GM23338 (cell line): ENCODE results near the gene DLG4. TPM values are rescaled to one million over a fixed set of nuclear protein-coding genes. Genes with fewer than 3 reads are reported as not detected.
A peak's percentile ranks its signal among the peaks of the same experiment; 100 is the strongest.

Source experiments
- ATAC-seq: fragments of 200-7000 bp; cut with Tn5 transposase; 3 replicates; pipeline ENCODE4 v1.9.1; 2020
- DNase-seq: peaks from one replicate; pipeline ENCODE4 v3.0.0-alpha.2; 2015; ENCODE audit warnings: low spot score
- H2AFZ ChIP-seq: fragments of 200-600 bp; sonication (generic); 2 replicates; pipeline ENCODE4 v1.8.0; 2016; ENCODE audit warnings: antibody characterized with exemption, mild to moderate bottlenecking, moderate library complexity
- H3F3A ChIP-seq: fragments of 200-600 bp; sonication (generic); replicated peaks from 2 replicates; pipeline ENCODE4 v1.8.0; 2017; ENCODE audit warnings: antibody characterized with exemption, mixed run types, low read depth
- H3K27ac ChIP-seq: fragments of 200-600 bp; sonication (generic); 2 replicates; pipeline ENCODE4 v1.6.1; 2016; ENCODE audit warnings: low read depth
- H3K27me3 ChIP-seq: fragments of 200-600 bp; sonication (generic); 2 replicates; pipeline ENCODE4 v1.8.0; 2016; ENCODE audit warnings: mild to moderate bottlenecking, mixed run types, moderate library complexity; ENCODE audit not compliant: insufficient read depth
- H3K36me3 ChIP-seq: fragments of 200-600 bp; sonication (generic); 2 replicates; pipeline ENCODE4 v1.8.0; 2016; ENCODE audit warnings: mild to moderate bottlenecking; ENCODE audit not compliant: insufficient read depth
- H3K4me1 ChIP-seq: fragments of 200-600 bp; sonication (generic); 2 replicates; pipeline ENCODE4 v1.8.0; 2016; ENCODE audit warnings: mild to moderate bottlenecking, moderate library complexity; ENCODE audit not compliant: insufficient read depth
- H3K4me2 ChIP-seq: fragments of 200-600 bp; sonication (generic); 2 replicates; pipeline ENCODE4 v1.7.1; 2017; ENCODE audit warnings: mixed run types
- H3K4me3 ChIP-seq: fragments of 200-600 bp; sonication (generic); 2 replicates; pipeline ENCODE4 v1.6.1; 2016; ENCODE audit warnings: mixed run types
- H3K79me2 ChIP-seq: fragments of 200-600 bp; sonication (generic); replicated peaks from 2 replicates; pipeline ENCODE4 v1.8.0; 2017; ENCODE audit warnings: mild to moderate bottlenecking; ENCODE audit not compliant: insufficient read depth
- H3K9me2 ChIP-seq: fragments of 200-600 bp; sonication (generic); 2 replicates; pipeline ENCODE4 v1.8.0; 2017; ENCODE audit not compliant: insufficient read depth
- H4K20me1 ChIP-seq: fragments of 200-600 bp; sonication (generic); replicated peaks from 2 replicates; pipeline ENCODE4 v1.8.0; 2017; ENCODE audit warnings: mild to moderate bottlenecking; ENCODE audit not compliant: insufficient read depth
- H3K27ac Mint-ChIP-seq: 2 replicates; pipeline ENCODE4 v1.8.0; 2020; ENCODE audit warnings: inconsistent platforms, mild to moderate bottlenecking, moderate library complexity, mixed read lengths
- H3K27me3 Mint-ChIP-seq: 3 replicates; pipeline ENCODE4 v1.8.0; 2022; ENCODE audit warnings: low read depth, mild to moderate bottlenecking, moderate library complexity, mixed read lengths, inconsistent platforms; ENCODE audit not compliant: insufficient read depth, poor library complexity
- H3K36me3 Mint-ChIP-seq: 3 replicates; pipeline ENCODE4 v1.8.0; 2021; ENCODE audit warnings: low read depth, mild to moderate bottlenecking, inconsistent platforms, moderate library complexity, mixed read lengths
- H3K4me1 Mint-ChIP-seq: 3 replicates; pipeline ENCODE4 v1.8.0; 2020; ENCODE audit warnings: mild to moderate bottlenecking, inconsistent platforms, mixed read lengths
- H3K4me3 Mint-ChIP-seq: 3 replicates; pipeline ENCODE4 v1.8.0; 2021; ENCODE audit warnings: moderate library complexity, mild to moderate bottlenecking, inconsistent platforms, mixed read lengths
- H3K9me3 Mint-ChIP-seq: 3 replicates; pipeline ENCODE4 v1.8.0; 2020; ENCODE audit warnings: moderate library complexity, mild to moderate bottlenecking, inconsistent platforms, mixed read lengths
- CREB1 ChIP-seq: fragments of 250-450 bp; sonication (Bioruptor Pico); IDR thresholded peaks from 2 replicates; pipeline ENCODE4 v1.5.0; 2020; ENCODE audit warnings: low read depth, mild to moderate bottlenecking, moderate library complexity
- CTCF ChIP-seq, 2 experiments: fragments of 200-600 bp in 1 of 2; sonication (generic) in 1 of 2; conservative IDR thresholded peaks; 2 replicates each; pipeline versions ENCODE4 v1.5.1 to v1.6.1; 2016 to 2017; ENCODE audit warnings: antibody characterized with exemption in 2 of 2, low read depth in 2 of 2, mild to moderate bottlenecking in 2 of 2, moderate library complexity in 1 of 2
- ETS1 ChIP-seq: IDR thresholded peaks from 2 replicates; pipeline ENCODE4 v1.6.1; 2016; ENCODE audit warnings: antibody characterized with exemption
- EZH2 ChIP-seq: fragments of 200-600 bp; sonication (generic); IDR thresholded peaks from one replicate; pipeline ENCODE4 v1.8.0; 2017; ENCODE audit warnings: antibody characterized with exemption, mild to moderate bottlenecking, low read depth; ENCODE audit not compliant: unreplicated experiment
- EZH2phosphoT487 ChIP-seq: fragments of 200-600 bp; sonication (generic); IDR thresholded peaks from one replicate; pipeline ENCODE4 v1.8.1; 2018; ENCODE audit warnings: antibody characterized with exemption; ENCODE audit not compliant: unreplicated experiment
- STAT1 ChIP-seq: IDR thresholded peaks from one replicate; pipeline ENCODE4 v1.6.1; 2016; ENCODE audit warnings: antibody characterized with exemption; ENCODE audit not compliant: unreplicated experiment
- ZNF331 ChIP-seq: fragments of 250-450 bp; sonication (Bioruptor Pico); IDR thresholded peaks from 2 replicates; pipeline ENCODE4 v1.5.0; 2020; ENCODE audit warnings: low read depth, mild to moderate bottlenecking, moderate library complexity
- ZNF462 ChIP-seq: fragments of 250-450 bp; sonication (Bioruptor Pico); IDR thresholded peaks from 2 replicates; pipeline ENCODE4 v1.5.0; 2020; ENCODE audit warnings: mild to moderate bottlenecking, moderate library complexity
- polyA plus RNA-seq: library from polyadenylated mRNA; unstranded; fragments of >200 nt; fragmentation: Nextera tagmentation; extraction: Ambion mirVana; gene quantifications from 2 replicates; pipeline ENCODE4 v1.2.1, GENCODE V29; 2016
- total RNA-seq: library from RNA; depleted of rRNA; stranded (reverse); fragments of >200 nt; shearing (Covaris generic); gene quantifications from 2 replicates; pipeline ENCODE4 v1.2.3, GENCODE V29; 2014

DLG4 gene
- total and polyA plus RNA-seq, 2 experiments from 2014 or later: 11.1 to 31.0 TPM

- TF ChIP-seq ZNF462 (CRISPR knock-in tag) (no peak), EZH2phosphoT487 (no peak), EZH2 (no peak), ETS1 (no peak)
These were observed 29.2 kb downstream of the DLG4 start (continued) for GRCh38 chr17:7190276-7190917.

GRCh38 chr17:7186241-7186640 lies 33.4 kb downstream of the DLG4 start:
- Histone ChIP-seq H3K79me2 (no peaks in the 10 kb centered on the region), H3K36me3 (no peaks in the 10 kb centered on the region), H4K20me1 (peaks cover 6% of the 10 kb centered on the region), H3K4me3 (no peak overlapping the region), H3K9me2 (no peaks in the 10 kb centered on the region), H2AFZ (no peak overlapping the region), H3F3A (0 out of 2 replicates have a peak, but pooled peaks cover 5% of the 10 kb centered on the region), H3K4me1 (no peaks in the 10 kb centered on the region), H3K4me2 (no peak overlapping the region), H3K27ac (no peak overlapping the region), H3K27me3 (no peaks in the 10 kb centered on the region)
- H3K27me3 Mint-ChIP-seq: peaks cover 10% of the 10 kb centered on the region
- H3K4me1 Mint-ChIP-seq: no peaks in the 10 kb centered on the region; the same call in 1 of the 3 replicates
- ATAC-seq: peak; percentile 64
- H3K4me3 Mint-ChIP-seq: no peak overlapping the region
- no peaks in the 10 kb centered on the region for H3K9me3 Mint-ChIP-seq
- no peak overlapping the region for H3K27ac Mint-ChIP-seq
- peaks cover 15% of the 10 kb centered on the region for H3K36me3 Mint-ChIP-seq
- DNase-seq: peak; percentile 65
- TF ChIP-seq STAT1: no peak
- TF ChIP-seq CREB1 (CRISPR knock-in tag): no peak
- no peak for TF ChIP-seq ZNF331 (CRISPR knock-in tag)
- no peak for TF ChIP-seq EZH2phosphoT487
- TF ChIP-seq ETS1: no peak
- peak; percentile 8 to 47; a peak in 2 of 4 replicates for TF ChIP-seq CTCF (conservative IDR thresholded peaks at IDR 0.05; ENCODE audit: low read depth in 2 of 2)
